ENCODE measurements around the gene CUL4B.
"Not testable (repeated sequence)": the region's sequence is repeated elsewhere in the genome, so short reads cannot be mapped to it uniquely, and the experiment has no call there.

The CUL4B gene

DNA sequence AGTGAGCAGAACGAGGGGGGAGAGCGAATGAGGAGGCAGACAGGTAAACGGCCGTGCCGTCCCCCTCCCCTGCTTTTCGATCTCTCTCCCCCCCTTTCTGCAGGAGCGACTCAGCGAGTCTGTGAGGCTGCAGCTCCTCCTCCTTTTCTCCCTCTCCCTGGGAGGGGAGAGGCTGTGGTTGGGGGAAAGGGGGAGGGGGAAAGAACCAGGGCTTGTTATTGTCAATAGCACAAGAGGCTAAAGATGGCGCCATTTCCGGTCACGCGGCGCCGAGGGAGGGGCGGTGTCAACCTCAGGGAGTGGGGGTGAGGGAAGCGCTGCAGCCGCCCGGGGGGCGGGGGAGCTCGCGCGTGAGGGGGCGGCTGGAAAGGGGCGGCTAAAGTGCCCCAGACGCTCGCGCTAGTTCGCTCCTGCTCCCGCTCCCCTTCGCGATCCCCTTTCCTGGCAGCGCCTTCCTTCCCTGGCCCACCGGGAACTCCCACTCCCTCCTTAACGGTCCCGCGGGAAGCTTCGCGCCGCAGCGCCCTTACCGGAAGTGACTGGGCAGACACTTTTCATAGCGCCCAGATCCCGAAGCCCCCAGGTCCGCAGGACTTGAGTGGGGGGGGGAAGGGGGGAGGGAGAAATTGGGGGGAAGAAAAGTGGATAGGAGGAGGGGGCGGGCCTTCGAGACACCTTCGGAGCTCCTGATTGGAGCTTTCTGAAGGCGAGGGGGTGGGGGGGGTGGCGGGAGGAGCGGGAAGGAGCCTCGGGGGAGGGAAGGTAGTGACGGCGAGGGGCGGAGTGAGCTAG, at the start of gene CUL4B:
TSS of gene CUL4B (minus strand) at position 121 of the 792 bp plus-strand sequence. CDS start 324 bp downstream, outside the sequence.
- Histone ChIP-seq H3K27me3 (ENCODE audit: insufficient read depth, low read length) (no peaks in the 10 kb centered on the region), H3K79me2 (ENCODE audit: control insufficient read depth, insufficient read depth, low read length, unreplicated experiment) (peaks cover 52% of the 10 kb centered on the region), H3K36me3 (ENCODE audit: insufficient read depth, low read length) (peaks cover 17% of the 10 kb centered on the region), H3K4me3 (ENCODE audit: low read depth, low read length) (peak within 1 kb of the TSS; percentile 98), H2AFZ (ENCODE audit: low read length, unreplicated experiment) (no peak within 1 kb of the TSS), H3K27ac (ENCODE audit: low read depth, low read length) (peak within 1 kb of the TSS; percentile 99), H3K4me1 (ENCODE audit: control insufficient read depth, insufficient read depth, low read length, unreplicated experiment) (peaks cover 15% of the 10 kb centered on the region)

DNA sequence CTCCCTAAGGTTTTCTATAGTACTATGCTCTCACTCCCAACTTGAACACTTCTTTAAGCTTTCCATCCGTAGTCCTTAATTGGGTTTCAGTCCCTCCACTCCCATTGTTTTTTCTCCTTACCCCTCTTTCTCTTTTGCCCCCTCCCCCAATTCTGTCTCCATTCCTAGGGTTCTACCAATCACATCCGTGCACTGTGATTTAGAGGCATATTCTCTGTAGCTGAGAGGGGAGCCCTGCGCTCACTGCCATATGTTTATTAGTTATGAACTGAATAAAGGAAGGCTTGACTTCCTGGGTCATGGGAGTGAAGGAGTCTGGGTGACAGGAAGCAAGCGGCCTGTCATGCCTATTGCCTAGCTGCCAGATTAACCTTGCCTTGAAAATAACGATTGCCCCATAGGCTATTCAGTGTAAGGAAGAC, 43.6 kb upstream of the CUL4B start:
- peaks cover 25% of the 10 kb centered on the region for H3K79me2 ChIP-seq (ENCODE audit: control insufficient read depth, insufficient read depth, low read length, unreplicated experiment)
- peak overlapping the region; percentile 96 for H3K27ac ChIP-seq (ENCODE audit: low read depth, low read length)
- H3K4me3 ChIP-seq (ENCODE audit: low read depth, low read length): peak overlapping the region; percentile 96
- H3K4me1 ChIP-seq (ENCODE audit: control insufficient read depth, insufficient read depth, low read length, unreplicated experiment): peaks cover 5% of the 10 kb centered on the region
- no peaks in the 10 kb centered on the region for H3K27me3 ChIP-seq (ENCODE audit: insufficient read depth, low read length)
- peak overlapping the region; percentile 50 for H2AFZ ChIP-seq (ENCODE audit: low read length, unreplicated experiment)
- H3K36me3 ChIP-seq (ENCODE audit: insufficient read depth, low read length): no peaks in the 10 kb centered on the region; the same call in 1 of the 2 replicates

DNA sequence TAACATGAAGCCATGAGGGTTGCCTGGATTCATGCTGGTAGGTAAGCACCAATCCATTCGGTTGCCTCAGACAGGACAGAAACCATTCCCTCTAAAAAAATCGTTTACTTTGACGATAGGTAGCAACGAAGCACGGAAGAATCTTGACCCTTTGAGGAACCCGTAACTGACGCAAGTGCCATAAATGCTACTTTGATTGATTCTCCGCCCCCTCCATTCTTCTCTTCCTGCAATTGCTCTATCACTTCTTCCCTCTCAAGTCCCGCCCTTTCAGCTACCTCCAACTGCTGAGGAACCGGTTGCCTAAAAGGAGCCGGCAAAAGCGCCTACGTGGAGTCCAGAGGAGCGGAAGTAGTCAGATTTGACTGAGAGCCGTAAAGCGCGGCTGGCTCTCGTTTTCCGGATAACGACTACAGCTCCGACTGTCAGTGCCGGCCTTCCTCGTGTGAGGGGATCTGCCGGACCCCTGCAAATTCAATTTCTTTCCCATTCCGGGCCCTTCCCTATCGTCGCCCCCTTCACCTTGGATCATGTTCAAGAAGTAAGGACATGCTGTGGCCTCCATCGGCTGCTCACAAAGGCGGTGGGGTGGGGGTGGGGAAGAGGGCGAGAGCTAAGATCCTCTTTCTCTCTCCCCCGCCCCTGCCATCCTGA, 43.1 kb upstream of the CUL4B start, which contains the start of gene MCTS1:
TSS of gene MCTS1 (plus strand) at position 395 of the 654 bp plus-strand sequence. CDS start at position 531, 136 bp downstream.
- Histone ChIP-seq H2AFZ (ENCODE audit: low read length, unreplicated experiment) (peak within 1 kb of the TSS; percentile 91), H3K79me2 (ENCODE audit: control insufficient read depth, insufficient read depth, low read length, unreplicated experiment) (peaks cover 25% of the 10 kb centered on the region), H3K27ac (ENCODE audit: low read depth, low read length) (peak within 1 kb of the TSS; percentile 96), H3K27me3 (ENCODE audit: insufficient read depth, low read length) (no peaks in the 10 kb centered on the region), H3K4me1 (ENCODE audit: control insufficient read depth, insufficient read depth, low read length, unreplicated experiment) (peaks cover 5% of the 10 kb centered on the region), H3K4me3 (ENCODE audit: low read depth, low read length) (peak within 1 kb of the TSS; percentile 96), H3K36me3 (ENCODE audit: insufficient read depth, low read length) (no peaks in the 10 kb centered on the region; the same call in 1 of the 2 replicates)

DNA sequence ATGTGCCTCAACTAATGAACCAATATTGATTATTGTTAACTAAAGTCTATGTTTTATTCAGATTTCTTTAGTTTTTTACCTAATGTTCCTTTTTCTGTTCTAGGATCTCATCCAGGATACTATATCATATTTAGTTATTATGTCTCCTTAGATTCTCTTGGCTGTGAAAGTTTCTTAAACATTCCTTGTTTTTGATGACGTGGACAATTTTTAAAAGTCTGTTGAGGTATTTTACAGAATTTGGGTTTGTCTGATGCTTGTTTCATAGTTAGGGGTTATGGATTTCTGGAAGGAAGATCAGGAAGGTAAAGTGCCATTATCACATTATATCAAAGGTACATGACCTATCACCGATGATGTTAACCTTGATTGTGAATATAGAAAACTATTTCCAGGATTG, 24.9 kb upstream of the CUL4B start:
- Histone ChIP-seq H3K36me3 (ENCODE audit: insufficient read depth, low read length) (no peaks in the 10 kb centered on the region), H3K4me1 (ENCODE audit: control insufficient read depth, insufficient read depth, low read length, unreplicated experiment) (no peaks in the 10 kb centered on the region), H3K27me3 (ENCODE audit: insufficient read depth, low read length) (no peaks in the 10 kb centered on the region), H2AFZ (ENCODE audit: low read length, unreplicated experiment) (no peak overlapping the region), H3K4me3 (ENCODE audit: low read depth, low read length) (no peak overlapping the region), H3K79me2 (ENCODE audit: control insufficient read depth, insufficient read depth, low read length, unreplicated experiment) (no peaks in the 10 kb centered on the region), H3K27ac (ENCODE audit: low read depth, low read length) (no peak overlapping the region)

DNA sequence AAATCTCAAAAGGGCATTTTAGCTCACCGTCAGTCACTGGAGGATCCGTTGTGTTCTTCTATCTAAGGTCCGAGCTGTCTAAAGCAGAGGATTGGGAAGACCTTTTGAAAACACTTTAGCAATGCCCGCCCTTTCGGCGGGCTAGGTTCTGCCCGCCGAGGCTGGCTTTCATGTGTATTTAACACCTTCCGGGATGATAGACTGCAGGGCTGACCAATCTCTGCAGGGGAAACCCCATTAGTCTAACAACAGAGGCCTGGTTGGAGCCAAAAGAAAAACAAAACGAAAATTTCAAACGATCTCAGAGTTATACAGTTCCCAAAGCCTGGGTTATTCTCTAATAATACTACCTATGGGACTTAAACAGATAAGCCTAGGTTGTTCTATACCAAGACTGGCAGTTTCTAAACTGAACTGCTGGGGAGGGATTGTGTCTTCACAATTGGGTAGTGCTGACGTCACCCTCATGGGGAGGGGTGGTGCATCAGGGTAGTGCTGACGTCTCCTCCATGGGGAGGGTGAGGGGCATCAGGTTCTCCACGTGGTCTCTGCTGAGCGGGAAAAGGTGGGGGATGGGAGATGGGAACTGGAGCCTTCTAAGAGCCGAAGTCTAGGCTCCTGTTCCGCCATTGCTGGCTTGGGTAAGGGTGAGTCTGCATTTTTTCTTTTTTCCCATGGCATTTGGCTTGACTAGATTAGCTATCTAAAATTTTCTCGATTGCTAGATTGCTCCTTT, 14.8 kb upstream of the CUL4B start:
- no peaks in the 10 kb centered on the region for H3K4me1 ChIP-seq (ENCODE audit: control insufficient read depth, insufficient read depth, low read length, unreplicated experiment)
- H3K79me2 ChIP-seq (ENCODE audit: control insufficient read depth, insufficient read depth, low read length, unreplicated experiment): no peaks in the 10 kb centered on the region
- H3K27me3 ChIP-seq (ENCODE audit: insufficient read depth, low read length): no peaks in the 10 kb centered on the region
- no peak overlapping the region for H3K27ac ChIP-seq (ENCODE audit: low read depth, low read length)
- no peaks in the 10 kb centered on the region for H3K36me3 ChIP-seq (ENCODE audit: insufficient read depth, low read length)
- H3K4me3 ChIP-seq (ENCODE audit: low read depth, low read length): no peak overlapping the region
- no peak overlapping the region for H2AFZ ChIP-seq (ENCODE audit: low read length, unreplicated experiment)

DNA sequence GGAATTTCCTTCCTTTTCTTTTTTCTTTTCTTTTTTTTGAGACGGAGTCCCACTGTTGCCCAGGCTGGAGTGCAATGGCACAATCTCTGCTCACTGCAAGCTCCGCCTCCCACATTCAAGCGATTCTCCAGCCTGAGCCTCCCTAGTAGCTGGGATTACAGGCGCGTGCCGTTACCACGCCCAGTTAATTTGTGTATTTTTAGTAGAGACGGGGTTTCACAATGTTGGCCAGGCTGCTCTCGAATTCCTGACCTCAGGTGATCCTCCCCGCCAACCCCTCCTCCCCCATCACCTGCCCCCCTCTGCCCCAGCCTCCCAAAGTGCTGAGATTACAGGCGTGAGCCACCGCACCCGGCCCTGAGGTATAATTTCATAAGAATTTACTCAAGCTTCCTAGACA, 13.0 kb upstream of the CUL4B start:
- H3K4me1 ChIP-seq (ENCODE audit: control insufficient read depth, insufficient read depth, low read length, unreplicated experiment); H3K79me2 ChIP-seq (ENCODE audit: control insufficient read depth, insufficient read depth, low read length, unreplicated experiment); H3K4me3 ChIP-seq (ENCODE audit: low read depth, low read length); H3K27ac ChIP-seq (ENCODE audit: low read depth, low read length); H3K36me3 ChIP-seq (ENCODE audit: insufficient read depth, low read length); H2AFZ ChIP-seq (ENCODE audit: low read length, unreplicated experiment); H3K27me3 ChIP-seq (ENCODE audit: insufficient read depth, low read length): not testable (repeated sequence)

DNA sequence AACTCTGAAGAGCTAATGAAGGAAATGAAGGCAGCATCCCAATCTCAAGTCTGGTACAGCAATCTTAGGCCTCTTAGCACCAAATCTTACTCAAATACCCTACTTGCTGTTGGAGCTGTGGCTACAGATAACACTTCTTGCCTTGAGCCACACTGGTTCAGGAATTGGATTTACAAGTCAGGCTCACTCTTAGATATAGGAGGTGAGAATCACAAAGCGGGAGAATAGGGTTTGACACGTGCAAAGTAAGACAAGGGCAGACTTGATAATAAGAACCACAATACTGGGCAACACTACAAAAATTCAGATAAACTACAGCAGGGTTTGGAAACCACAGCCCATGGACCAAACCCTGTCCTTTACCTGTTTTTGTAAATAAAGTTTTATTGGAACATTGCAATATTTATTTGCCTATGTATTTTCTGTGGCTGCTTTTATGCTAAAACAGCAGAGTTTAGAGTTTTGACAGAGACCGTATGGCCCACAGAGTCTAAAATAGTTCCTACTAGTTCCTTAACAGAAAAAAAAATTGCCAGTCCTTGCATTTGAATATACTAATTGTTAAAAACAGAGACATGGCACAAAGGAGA, 9.3 kb upstream of the CUL4B start:
- H3K27me3 ChIP-seq (ENCODE audit: insufficient read depth, low read length): no peaks in the 10 kb centered on the region
- H3K36me3 ChIP-seq (ENCODE audit: insufficient read depth, low read length): no peaks in the 10 kb centered on the region
- no peaks in the 10 kb centered on the region for H3K79me2 ChIP-seq (ENCODE audit: control insufficient read depth, insufficient read depth, low read length, unreplicated experiment)
- no peak overlapping the region for H3K27ac ChIP-seq (ENCODE audit: low read depth, low read length)
- no peaks in the 10 kb centered on the region for H3K4me1 ChIP-seq (ENCODE audit: control insufficient read depth, insufficient read depth, low read length, unreplicated experiment)
- H3K4me3 ChIP-seq (ENCODE audit: low read depth, low read length): no peak overlapping the region
- H2AFZ ChIP-seq (ENCODE audit: low read length, unreplicated experiment): no peak overlapping the region

DNA sequence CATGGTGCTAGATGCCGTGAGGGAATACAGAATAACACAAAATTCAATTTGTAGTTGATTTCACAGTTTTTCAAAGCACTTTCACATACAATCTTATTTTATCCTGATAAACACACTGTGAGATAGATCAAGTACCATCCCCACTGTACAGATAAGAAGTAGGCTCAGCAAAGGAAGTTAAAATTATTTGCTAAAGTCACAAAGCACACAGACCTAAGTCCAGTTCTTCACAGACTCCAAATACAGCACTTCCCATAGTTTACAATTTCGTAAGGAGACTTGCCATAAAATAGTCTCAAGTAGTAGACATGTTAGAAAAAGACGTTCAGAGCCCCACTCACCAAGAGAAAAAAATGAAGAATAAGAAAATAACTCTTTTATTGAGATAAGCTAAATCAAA, 7.8 kb upstream of the CUL4B start:
- H3K36me3 ChIP-seq (ENCODE audit: insufficient read depth, low read length): no peaks in the 10 kb centered on the region
- no peaks in the 10 kb centered on the region for H3K79me2 ChIP-seq (ENCODE audit: control insufficient read depth, insufficient read depth, low read length, unreplicated experiment)
- no peak overlapping the region for H3K27ac ChIP-seq (ENCODE audit: low read depth, low read length)
- no peaks in the 10 kb centered on the region for H3K27me3 ChIP-seq (ENCODE audit: insufficient read depth, low read length)
- H3K4me1 ChIP-seq (ENCODE audit: control insufficient read depth, insufficient read depth, low read length, unreplicated experiment): no peaks in the 10 kb centered on the region
- H2AFZ ChIP-seq (ENCODE audit: low read length, unreplicated experiment): no peak overlapping the region
- H3K4me3 ChIP-seq (ENCODE audit: low read depth, low read length): no peak overlapping the region

DNA sequence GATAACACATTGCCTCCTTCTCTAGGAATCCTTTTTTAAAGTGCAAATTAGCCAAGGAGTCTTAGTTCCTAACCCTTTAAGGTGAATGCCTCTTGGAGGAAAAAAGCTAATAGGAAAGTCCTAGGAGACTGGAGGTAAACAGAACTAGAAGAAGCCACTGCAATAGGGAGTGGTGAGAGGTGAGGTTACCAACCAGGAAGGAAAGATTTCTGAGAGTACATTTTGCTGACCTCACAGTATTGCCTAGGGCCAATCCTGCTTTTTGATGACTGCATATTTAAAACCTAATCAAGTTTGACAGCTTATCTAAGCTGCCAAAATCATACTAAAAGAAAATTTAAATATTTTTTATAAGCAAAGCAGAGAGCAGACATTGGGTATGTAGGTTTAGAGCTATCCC, 7.3 kb upstream of the CUL4B start:
- Histone ChIP-seq H3K36me3 (ENCODE audit: insufficient read depth, low read length) (no peaks in the 10 kb centered on the region), H3K4me1 (ENCODE audit: control insufficient read depth, insufficient read depth, low read length, unreplicated experiment) (peaks cover under 1% of the 10 kb centered on the region), H3K79me2 (ENCODE audit: control insufficient read depth, insufficient read depth, low read length, unreplicated experiment) (no peaks in the 10 kb centered on the region), H3K4me3 (ENCODE audit: low read depth, low read length) (no peak overlapping the region), H3K27me3 (ENCODE audit: insufficient read depth, low read length) (no peaks in the 10 kb centered on the region), H3K27ac (ENCODE audit: low read depth, low read length) (no peak overlapping the region), H2AFZ (ENCODE audit: low read length, unreplicated experiment) (no peak overlapping the region)

DNA sequence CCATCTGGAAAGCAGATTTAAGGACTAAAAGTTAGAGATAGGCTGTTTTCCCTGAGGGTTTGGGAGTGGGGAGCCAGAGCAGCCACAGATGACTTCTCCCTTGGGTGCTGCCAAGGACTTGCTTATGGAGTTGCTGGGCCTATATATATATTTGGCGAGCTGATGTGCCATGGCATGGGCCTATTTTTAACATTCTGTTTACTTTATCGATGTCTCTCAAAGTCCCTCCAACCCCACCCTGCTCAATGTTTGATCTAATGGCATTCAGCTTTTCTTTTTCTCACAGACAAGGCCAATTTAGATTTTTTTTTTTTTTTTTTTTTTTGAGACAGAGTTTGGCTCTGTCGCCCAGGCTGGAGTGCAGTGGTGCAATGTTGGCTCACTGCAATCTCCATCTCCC, 6.1 kb upstream of the CUL4B start:
- H3K4me1 ChIP-seq (ENCODE audit: control insufficient read depth, insufficient read depth, low read length, unreplicated experiment): peaks cover 9% of the 10 kb centered on the region
- H3K79me2 ChIP-seq (ENCODE audit: control insufficient read depth, insufficient read depth, low read length, unreplicated experiment): peaks cover 8% of the 10 kb centered on the region
- H2AFZ ChIP-seq (ENCODE audit: low read length, unreplicated experiment): no peak overlapping the region
- no peaks in the 10 kb centered on the region for H3K27me3 ChIP-seq (ENCODE audit: insufficient read depth, low read length)
- H3K36me3 ChIP-seq (ENCODE audit: insufficient read depth, low read length): no peaks in the 10 kb centered on the region
- H3K27ac ChIP-seq (ENCODE audit: low read depth, low read length): no peak overlapping the region
- H3K4me3 ChIP-seq (ENCODE audit: low read depth, low read length): no peak overlapping the region

All from ACC112 (cell line).